Ishikawa (cell line): ENCODE results near the gene TMEM255A.

Experiments used
- CEBPB ChIP-seq: IDR thresholded peaks from 2 replicates; pipeline ENCODE4 v1.6.1; 2012
- CREB1 ChIP-seq: IDR thresholded peaks from 2 replicates; pipeline ENCODE4 v1.6.1; 2012; ENCODE audit warnings: low read depth
- EGR1 ChIP-seq: IDR thresholded peaks from 2 replicates; pipeline ENCODE4 v1.6.1; 2012
- EP300 ChIP-seq: IDR thresholded peaks from 2 replicates; pipeline ENCODE4 v1.6.1; 2012; ENCODE audit warnings: borderline replicate concordance
- FOXM1 ChIP-seq: IDR thresholded peaks from 2 replicates; pipeline ENCODE4 v1.6.1; 2012; ENCODE audit warnings: low read depth, borderline replicate concordance
- MAX ChIP-seq: IDR thresholded peaks from 2 replicates; pipeline ENCODE4 v1.6.1; 2012
- NFIC ChIP-seq: IDR thresholded peaks from 2 replicates; pipeline ENCODE4 v1.6.1; 2012
- RAD21 ChIP-seq: IDR thresholded peaks from 2 replicates; pipeline ENCODE4 v1.6.1; 2012; ENCODE audit warnings: low read depth
- REST ChIP-seq: IDR thresholded peaks from 2 replicates; pipeline ENCODE4 v1.6.1; 2012; ENCODE audit warnings: low read depth, mild to moderate bottlenecking
- TAF1 ChIP-seq: IDR thresholded peaks from 2 replicates; pipeline ENCODE4 v1.6.1; 2012; ENCODE audit warnings: low read depth, mild to moderate bottlenecking
- TEAD4 ChIP-seq: IDR thresholded peaks from 2 replicates; pipeline ENCODE4 v1.6.1; 2012
- YY1 ChIP-seq: IDR thresholded peaks from 2 replicates; pipeline ENCODE4 v1.6.1; 2012; ENCODE audit warnings: low read depth
- ZBTB7A ChIP-seq: IDR thresholded peaks from 2 replicates; pipeline ENCODE4 v1.6.1; 2012; ENCODE audit warnings: low read depth

- no peak for TF ChIP-seq MAX
- TF ChIP-seq EP300: no peak
- TF ChIP-seq NFIC: no peak
- no peak for TF ChIP-seq REST
- TF ChIP-seq ZBTB7A: no peak
- TF ChIP-seq EGR1: no peak
- no peak for TF ChIP-seq CEBPB
- no peak for TF ChIP-seq RAD21
- no peak for TF ChIP-seq YY1
- no peak for TF ChIP-seq FOXM1
- no peak for TF ChIP-seq TAF1
- no peak for TF ChIP-seq CREB1
- TF ChIP-seq TEAD4: no peak
Observed at GRCh38 chrX:120356084-120356483, 44.8 kb upstream of the TMEM255A start.
